IMR-90 (cell line): Measurements from ENCODE around the gene CTBP1. TPM values are rescaled to one million over a fixed set of nuclear protein-coding genes. Genes with fewer than 3 reads are reported as not detected.

ENCODE experiments used
- ATAC-seq: fragments of 200-7000 bp; cut with Tn5 transposase; 2 replicates; pipeline ENCODE4 v1.9.1; 2020; ENCODE audit warnings: low read depth, mild to moderate bottlenecking, moderate library complexity
- BruUV-seq: library from RNA; stranded (reverse); fragments of 400-500 nt; replicated peaks from 2 replicates; lab custom pipeline; 2021; lab: Mats Ljungman, UMichigan
- CTCF ChIA-PET: fragments of 300-600 bp; formaldehyde crosslinking; extraction: SDS; loops from one replicate; lab custom pipeline; 2021; ENCODE audit warnings: antibody characterized with exemption; lab: Yijun Ruan, JAX
- POLR2A ChIA-PET: fragments of 300-600 bp; sonication (Branson Sonifier 250); formaldehyde crosslinking; loops from one replicate; lab custom pipeline; 2022; ENCODE audit warnings: antibody characterized with exemption; ENCODE audit not compliant: unreplicated experiment; lab: Charles Lee
- DNase-seq: peaks from one replicate; pipeline ENCODE4 v3.0.0; 2013
- H2AFZ ChIP-seq: replicated peaks from 2 replicates; pipeline ENCODE3; 2013; ENCODE audit warnings: low read length, mild to moderate bottlenecking; ENCODE audit not compliant: poor library complexity
- H2AK5ac ChIP-seq: 2 replicates; pipeline ENCODE4 v1.6.1; 2013; ENCODE audit warnings: low read depth, low read length, inconsistent platforms
- H2AK9ac ChIP-seq: replicated peaks from 2 replicates; pipeline ENCODE3; 2013; ENCODE audit warnings: mild to moderate bottlenecking, low read depth, low read length, moderate library complexity; ENCODE audit not compliant: poor library complexity
- H2BK120ac ChIP-seq: 2 replicates; pipeline ENCODE4 v1.6.1; 2013; ENCODE audit warnings: low read depth, low read length, inconsistent platforms
- H2BK15ac ChIP-seq: 3 replicates; pipeline ENCODE4 v1.6.1; 2013; ENCODE audit warnings: low read depth, low read length, inconsistent platforms
- H2BK20ac ChIP-seq: 2 replicates; pipeline ENCODE4 v1.6.1; 2013; ENCODE audit warnings: low read depth, mild to moderate bottlenecking, inconsistent platforms, low read length, moderate library complexity
- H2BK5ac ChIP-seq: 2 replicates; pipeline ENCODE4 v1.6.1; 2013; ENCODE audit warnings: mild to moderate bottlenecking, low read depth, low read length, inconsistent platforms; ENCODE audit not compliant: poor library complexity, severe bottlenecking
- H3K14ac ChIP-seq: replicated peaks from 2 replicates; pipeline ENCODE4 v1.6.1; 2013; ENCODE audit warnings: low read depth, low read length, inconsistent platforms
- H3K18ac ChIP-seq: 2 replicates; pipeline ENCODE4 v1.6.1; 2013; ENCODE audit warnings: low read depth, low read length, control low read depth
- H3K23ac ChIP-seq: 2 replicates; pipeline ENCODE4 v1.6.1; 2013; ENCODE audit warnings: low read depth, low read length, inconsistent platforms
- H3K27ac ChIP-seq: 2 replicates; pipeline ENCODE4 v1.5.1; 2013; ENCODE audit warnings: mild to moderate bottlenecking, control low read depth, low read length; ENCODE audit not compliant: insufficient read depth
- H3K27me3 ChIP-seq: 2 replicates; pipeline ENCODE4 v1.6.1; 2013; ENCODE audit warnings: low read length; ENCODE audit not compliant: control insufficient read depth, insufficient read depth
- H3K36me3 ChIP-seq: 2 replicates; pipeline ENCODE4 v1.6.1; 2013; ENCODE audit warnings: low read length, mixed read lengths; ENCODE audit not compliant: control insufficient read depth, insufficient read depth
- H3K4ac ChIP-seq: 2 replicates; pipeline ENCODE4 v1.6.1; 2013; ENCODE audit warnings: low read depth, low read length, inconsistent platforms
- H3K4me1 ChIP-seq: 2 replicates; pipeline ENCODE4 v1.6.1; 2013; ENCODE audit warnings: low read length, mixed read lengths; ENCODE audit not compliant: control insufficient read depth, insufficient read depth
- H3K4me2 ChIP-seq: 2 replicates; pipeline ENCODE4 v1.6.1; 2013; ENCODE audit warnings: low read depth, mild to moderate bottlenecking, control low read depth, low read length, moderate library complexity
- H3K4me3 ChIP-seq: 2 replicates; pipeline ENCODE4 v1.5.1; 2013; ENCODE audit warnings: low read depth, mild to moderate bottlenecking, control low read depth, low read length, moderate library complexity; ENCODE audit not compliant: insufficient read depth
- H3K56ac ChIP-seq: 2 replicates; pipeline ENCODE4 v1.6.1; 2013; ENCODE audit warnings: low read length, inconsistent platforms; ENCODE audit not compliant: insufficient read depth; ENCODE audit errors: extremely low read depth
- H3K79me1 ChIP-seq, 2 experiments: 2 replicates each; pipeline ENCODE4 v1.6.1; 2013; ENCODE audit warnings: low read length in 2 of 2, inconsistent platforms in 1 of 2, low read depth in 1 of 2
- H3K9ac ChIP-seq: 2 replicates; pipeline ENCODE4 v1.6.1; 2013; ENCODE audit warnings: low read depth, low read length, control low read depth
- H3K9me1 ChIP-seq: 2 replicates; pipeline ENCODE4 v1.6.1; 2013; ENCODE audit warnings: low read length, inconsistent platforms; ENCODE audit not compliant: insufficient read depth
- H3K9me3 ChIP-seq: 2 replicates; pipeline ENCODE4 v1.6.1; 2013; ENCODE audit warnings: low read length; ENCODE audit not compliant: control insufficient read depth, insufficient read depth
- H4K20me1 ChIP-seq: 2 replicates; pipeline ENCODE4 v1.6.1; 2013; ENCODE audit warnings: low read length, inconsistent platforms; ENCODE audit not compliant: insufficient read depth
- H4K5ac ChIP-seq: 2 replicates; pipeline ENCODE4 v1.6.1; 2013; ENCODE audit warnings: mild to moderate bottlenecking, low read depth, low read length, control low read depth
- H4K8ac ChIP-seq, 2 experiments: 2 replicates each; pipeline ENCODE4 v1.6.1; 2013; ENCODE audit warnings: low read depth in 2 of 2, low read length in 2 of 2, control low read depth in 1 of 2, inconsistent platforms in 1 of 2
- H4K91ac ChIP-seq: 2 replicates; pipeline ENCODE4 v1.6.1; 2013; ENCODE audit warnings: low read depth, low read length, inconsistent platforms; ENCODE audit not compliant: insufficient read depth
- BHLHE40 ChIP-seq: fragments of 150-350 bp; IDR thresholded peaks from 2 replicates; pipeline ENCODE4 v1.6.1; 2016; ENCODE audit warnings: mild to moderate bottlenecking, low read depth, low read length
- CEBPB ChIP-seq: IDR thresholded peaks from 2 replicates; pipeline ENCODE4 v1.6.1; 2012; ENCODE audit warnings: low read depth, low read length, improper control_type of control experiment
- CHD1 ChIP-seq: IDR thresholded peaks from 2 replicates; pipeline ENCODE4 v1.6.1; 2012; ENCODE audit warnings: low read depth, low read length, improper control_type of control experiment
- CTCF ChIP-seq: conservative IDR thresholded peaks from 2 replicates; pipeline ENCODE4 v1.5.1; 2012; ENCODE audit warnings: mild to moderate bottlenecking, low read depth, low read length, improper control_type of control experiment
- ELK1 ChIP-seq: fragments of 150-350 bp; IDR thresholded peaks from 2 replicates; pipeline ENCODE4 v1.6.1; 2016; ENCODE audit warnings: low read depth, mild to moderate bottlenecking, low read length, moderate library complexity, borderline replicate concordance
- MAFK ChIP-seq: IDR thresholded peaks from 2 replicates; pipeline ENCODE4 v1.6.1; 2012; ENCODE audit warnings: low read depth, low read length, improper control_type of control experiment
- MAZ ChIP-seq: IDR thresholded peaks from 2 replicates; pipeline ENCODE4 v1.6.1; 2012; ENCODE audit warnings: low read depth, mild to moderate bottlenecking, low read length, improper control_type of control experiment, moderate library complexity, borderline replicate concordance
- NFE2L2 ChIP-seq: fragments of 150-350 bp; IDR thresholded peaks from 2 replicates; pipeline ENCODE4 v1.6.1; 2016; ENCODE audit warnings: low read depth, mild to moderate bottlenecking, low read length
- POLR2A ChIP-seq: IDR thresholded peaks from 2 replicates; pipeline ENCODE4 v1.6.1; 2012; ENCODE audit warnings: mild to moderate bottlenecking, low read depth, low read length
- RAD21 ChIP-seq: IDR thresholded peaks from 2 replicates; pipeline ENCODE4 v1.6.1; 2012; ENCODE audit warnings: low read length, improper control_type of control experiment
- RCOR1 ChIP-seq: IDR thresholded peaks from 2 replicates; pipeline ENCODE4 v1.6.1; 2012; ENCODE audit warnings: mild to moderate bottlenecking, low read length, improper control_type of control experiment; ENCODE audit not compliant: insufficient replicate concordance
- RFX5 ChIP-seq: IDR thresholded peaks from 2 replicates; pipeline ENCODE4 v1.8.0; 2012; ENCODE audit warnings: low read depth, mild to moderate bottlenecking, low read length, moderate library complexity
- SMC3 ChIP-seq: fragments of 150-350 bp; IDR thresholded peaks from 2 replicates; pipeline ENCODE4 v1.6.1; 2016; ENCODE audit warnings: low read depth, mild to moderate bottlenecking, antibody characterized with exemption, low read length, moderate library complexity
- WGBS, 2 experiments: methylation state at CpG; one replicate each; pipeline versions ENCODE4 v1.1.5 to v1.1.7; 2013; ENCODE audit warnings: missing lambda C conversion rate in 2 of 2; ENCODE audit not compliant: insufficient read length in 1 of 2; ENCODE audit errors: extremely low coverage in 2 of 2; 5-methylcytosine and 5-hydroxymethylcytosine counted together
- dilution Hi-C: fragments of 300-500 bp; cut with HindIII; formaldehyde crosslinking; loops from one replicate; pipeline ENCODE4 v1.14.3; 2018; ENCODE audit warnings: low sequenced_read_pairs; ENCODE audit not compliant: unreplicated experiment
- in situ Hi-C: fragments of 300-500 bp; cut with MboI; formaldehyde crosslinking; loops from 3 replicates; pipeline ENCODE4 v1.14.3; 2019; ENCODE audit warnings: low sequenced_read_pairs, inconsistent platforms, mixed read lengths
- intact Hi-C: fragments of 100-400 bp; cut with micrococcal nuclease; formaldehyde crosslinking; loops from 2 replicates; pipeline ENCODE4 v1.10.0; 2022
- polyA plus RNA-seq, 3 experiments: library from polyadenylated mRNA; depleted of rRNA; stranded (reverse); fragments of >200 nt; gene quantifications; 2 replicates each; pipeline ENCODE4 v1.2.3, GENCODE V29; 2012; ENCODE audit warnings: low replicate concordance in 1 of 3
- total RNA-seq: library from RNA; depleted of rRNA; stranded (reverse); fragments of >200 nt; gene quantifications from 2 replicates; pipeline ENCODE4 v1.2.3, GENCODE V29; 2012

CTBP1 gene
- total and polyA plus RNA-seq, 2 of the 4 experiments (the other 2 are of a cell fraction), result 147 to 212 TPM

DNA sequence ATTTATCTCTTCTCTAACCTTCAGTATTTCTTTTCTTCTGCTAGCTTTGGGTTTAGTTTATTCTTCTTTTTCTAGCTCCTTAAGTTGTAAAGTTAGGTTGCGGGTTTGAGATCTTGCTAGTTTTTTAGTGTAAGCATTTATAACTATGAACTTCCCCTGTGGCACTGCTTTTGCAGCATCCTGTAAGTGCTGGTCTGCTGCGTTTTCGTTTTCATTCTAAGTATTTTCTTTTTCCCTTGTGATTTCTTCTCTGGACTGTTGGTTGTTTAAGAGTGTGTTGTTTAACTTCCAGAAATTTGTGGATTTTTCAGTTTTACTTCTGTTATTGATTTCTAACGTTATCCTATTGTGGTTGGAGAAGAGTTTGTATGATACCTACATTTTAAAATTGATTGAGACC is 11.0 kb upstream of the CTBP1 start:
- H3K4me3 ChIP-seq, result no peak overlapping the region
- H2BK15ac ChIP-seq, result no peak overlapping the region
- POLR2A ChIA-PET, result no interaction called here
- no peak overlapping the region for H3K4me2 ChIP-seq
- H3K9ac ChIP-seq, result no peak overlapping the region
- DNase-seq (no peak), ATAC-seq (no peak)
- H3K27me3 ChIP-seq, result no peaks in the 10 kb centered on the region
- no peak overlapping the region for H2BK5ac ChIP-seq
- no CpG with 5 or more reads among the region's 4 CpGs for WGBS, 2 experiments
- intact Hi-C loops, result no loop called here
- no peaks in the 10 kb centered on the region for H3K4me1 ChIP-seq
- dilution Hi-C loops, result no loop called here
- BruUV-seq, result no TSS peak
- H3K9me1 ChIP-seq, result no peaks in the 10 kb centered on the region
- no peak overlapping the region for H3K18ac ChIP-seq
- no peak overlapping the region for H3K56ac ChIP-seq
- H2AK5ac ChIP-seq, result no peak overlapping the region
- H3K9me3 ChIP-seq, result peaks cover 9% of the 10 kb centered on the region
- H4K20me1 ChIP-seq, result no peaks in the 10 kb centered on the region
- TF ChIP-seq RFX5 (no peak), MAZ (no peak), SMC3 (no peak), ELK1 (no peak), RCOR1 (no peak), MAFK (no peak), POLR2A (no peak), BHLHE40 (no peak), RAD21 (no peak), NFE2L2 (no peak), CHD1 (no peak), CEBPB (no peak), CTCF (no peak)
- H4K91ac ChIP-seq, result no peak overlapping the region
- no peaks in the 10 kb centered on the region; a peak in 1 of 4 replicates for H3K79me1 ChIP-seq
- no peaks in the 10 kb centered on the region for H3K36me3 ChIP-seq
- in situ Hi-C loops, result no loop called here
- no peak overlapping the region for H4K5ac ChIP-seq
- H3K23ac ChIP-seq, result no peak overlapping the region
- H3K4ac ChIP-seq, result no peak overlapping the region
- H2AFZ ChIP-seq, result no peak overlapping the region
- CTCF ChIA-PET, result no interaction called here
- no peak overlapping the region for H4K8ac ChIP-seq
- H2AK9ac ChIP-seq, result no peak overlapping the region
- H3K14ac ChIP-seq, result no peak overlapping the region
- no peak overlapping the region for H2BK120ac ChIP-seq
- no peak overlapping the region for H2BK20ac ChIP-seq
- H3K27ac ChIP-seq, result no peak overlapping the region
